Thyroid gland (tissue), 4 donors: ENCODE measurements around the gene BRMS1. TPM values are rescaled to one million over a fixed set of nuclear protein-coding genes. Genes with fewer than 3 reads are reported as not detected.
A peak's percentile ranks its signal among the peaks of the same experiment; 100 is the strongest.

Experiments
- DNase-seq, 2 donors: peaks; one replicate each; pipeline ENCODE4 v3.0.0-alpha.2; 2019
- H3K27ac ChIP-seq, 3 donors: fragments of 200-600 bp; sonication (generic); 1 replicate in 2 of 3; 2 replicates in 1 of 3; pipeline ENCODE4 v1.5.1; 2016 to 2019; ENCODE audit warnings: mild to moderate bottlenecking in 1 of 3, moderate library complexity in 1 of 3
- H3K27me3 ChIP-seq: fragments of 200-600 bp; sonication (generic); one replicate; pipeline ENCODE4 v1.5.1; 2019
- H3K36me3 ChIP-seq, 2 donors: fragments of 200-600 bp; sonication (generic); one replicate each; pipeline ENCODE4 v1.5.1; 2016 to 2019
- H3K4me1 ChIP-seq, 2 donors: fragments of 200-600 bp; sonication (generic); one replicate each; pipeline ENCODE4 v1.5.1; 2017 to 2019
- H3K4me3 ChIP-seq, 3 donors: fragments of 200-600 bp; sonication (generic); replicated peaks in 1 of 3; 1 replicate in 2 of 3; 2 replicates in 1 of 3; pipeline ENCODE4 v1.5.1; 2016; ENCODE audit warnings: mild to moderate bottlenecking in 1 of 3
- H3K9me3 ChIP-seq: fragments of 200-600 bp; sonication (generic); one replicate; pipeline ENCODE4 v1.5.1; 2017
- CTCF ChIP-seq, 6 experiments: fragments of 200-600 bp in 3 of 6; fragments of 450-650 bp in 3 of 6; sonication (generic) in 3 of 6; IDR thresholded peaks; one replicate each; pipeline ENCODE4 v1.5.1; 2016 to 2019; ENCODE audit warnings: antibody characterized with exemption in 6 of 6, mild to moderate bottlenecking in 2 of 6, inconsistent platforms in 1 of 6, moderate library complexity in 1 of 6
- POLR2A ChIP-seq, 2 donors: fragments of 450-650 bp; IDR thresholded peaks; one replicate each; pipeline ENCODE4 v1.6.1; 2017; ENCODE audit warnings: antibody characterized with exemption in 2 of 2, mild to moderate bottlenecking in 2 of 2, moderate library complexity in 1 of 2
- WGBS, 2 donors: methylation state at CpG; one replicate each; pipeline ENCODE4 v1.1.5; 2017; 5-methylcytosine and 5-hydroxymethylcytosine counted together
- intact Hi-C: fragments of 100-400 bp; cut with DNase I; formaldehyde crosslinking; loops from one replicate; pipeline ENCODE4 v1.15.1; 2023
- total RNA-seq, 4 donors: library from RNA; depleted of rRNA; stranded (reverse); fragments of >200 nt; gene quantifications; one replicate each; pipeline ENCODE4 v1.2.3, GENCODE V29; 2016

The BRMS1 gene
- total RNA-seq, 4 donors from 2014 or later: 41.4 to 64.4 (median 53.8) TPM

GRCh38 chr11:66328031-66328301 lies 16.9 kb downstream of the BRMS1 start:
- Histone ChIP-seq H3K27me3 (no peaks in the 10 kb centered on the region), H3K36me3 (no peaks in the 10 kb centered on the region), H3K4me1 (peaks cover 0 to 28% of the 10 kb centered on the region in 2 donors), H3K4me3 (no peak overlapping the region), H3K9me3 (no peaks in the 10 kb centered on the region), H3K27ac (no peak overlapping the region)
- DNase-seq: no peak
- no peak for TF ChIP-seq CTCF (IDR thresholded peaks at IDR 0.05)
- no peak for TF ChIP-seq POLR2A (IDR thresholded peaks at IDR 0.05)
- WGBS, 2 donors: 94% methylated on average over 2 of the region's 3 CpGs; no CpG with 5 or more reads in 1 of the 2 donors
- intact Hi-C loops: no loop called here

- intact Hi-C loops: no loop called here
- Histone ChIP-seq H3K27me3 (no peaks in the 10 kb centered on the region), H3K27ac (peak overlapping the region in 2 of 3 donors; percentile 41 to 43), H3K36me3 (no peaks in the 10 kb centered on the region), H3K4me3 (no peak overlapping the region), H3K9me3 (no peaks in the 10 kb centered on the region), H3K4me1 (peaks cover 0 to 28% of the 10 kb centered on the region in 2 donors)
- TF ChIP-seq CTCF (IDR thresholded peaks at IDR 0.05) (no peak), POLR2A (IDR thresholded peaks at IDR 0.05) (no peak)
- 64 to 80% methylated on average over 4 to 10 of the region's 10 CpGs for WGBS, 2 donors
- no peak for DNase-seq
Observed at GRCh38 chr11:66327171-66328030, 17.5 kb downstream of the BRMS1 start.

- intact Hi-C loops: no loop called here
- no peaks in the 10 kb centered on the region for H3K36me3 ChIP-seq
- peaks cover 0 to 28% of the 10 kb centered on the region in 2 donors for H3K4me1 ChIP-seq
- no peak for DNase-seq
- H3K27me3 ChIP-seq: no peaks in the 10 kb centered on the region
- no peaks in the 10 kb centered on the region for H3K9me3 ChIP-seq
- H3K27ac ChIP-seq: peak overlapping the region in 2 of 3 donors; percentile 41 to 43
- 57 to 60% methylated on average over 9 to 12 of the region's 21 CpGs for WGBS, 2 donors
- TF ChIP-seq CTCF (IDR thresholded peaks at IDR 0.05) (no peak), POLR2A (IDR thresholded peaks at IDR 0.05) (no peak)
- H3K4me3 ChIP-seq: no peak overlapping the region
Observed at GRCh38 chr11:66326261-66327111, 18.4 kb downstream of the BRMS1 start.

- TF ChIP-seq CTCF (IDR thresholded peaks at IDR 0.05): no peak
- TF ChIP-seq POLR2A (IDR thresholded peaks at IDR 0.05): no peak
- peak overlapping the region in 1 of 3 donors; percentile 41 for H3K27ac ChIP-seq
- peaks cover 0 to 28% of the 10 kb centered on the region in 2 donors for H3K4me1 ChIP-seq
- intact Hi-C loops: no loop called here
- 67 to 86% methylated on average over 2 to 3 of the region's 8 CpGs for WGBS, 2 donors
- H3K9me3 ChIP-seq: no peaks in the 10 kb centered on the region
- DNase-seq: no peak
- H3K27me3 ChIP-seq: no peaks in the 10 kb centered on the region
- H3K36me3 ChIP-seq: no peaks in the 10 kb centered on the region
- no peak overlapping the region for H3K4me3 ChIP-seq
Observed at GRCh38 chr11:66325263-66325671, 19.6 kb downstream of the BRMS1 start.

- TF ChIP-seq CTCF (IDR thresholded peaks at IDR 0.05) (no peak), POLR2A (IDR thresholded peaks at IDR 0.05) (no peak)
- Histone ChIP-seq H3K36me3 (no peaks in the 10 kb centered on the region), H3K27ac (no peak overlapping the region), H3K9me3 (no peaks in the 10 kb centered on the region), H3K4me3 (no peak overlapping the region), H3K4me1 (peaks cover 0 to 28% of the 10 kb centered on the region in 2 donors), H3K27me3 (no peaks in the 10 kb centered on the region)
- no peak for DNase-seq
- intact Hi-C loops: no loop called here
- 55 to 76% methylated on average over 10 of the region's 10 CpGs for WGBS, 2 donors
Observed at GRCh38 chr11:66324664-66325063, 20.2 kb downstream of the BRMS1 start.
